HEK293T (cell line): Measurements from ENCODE around the gene ZNRD2.

Experiments
- BHLHE40 ChIP-seq: fragments of 450-650 bp; IDR thresholded peaks from 2 replicates; pipeline ENCODE4 v1.6.1; 2016; ENCODE audit warnings: mild to moderate bottlenecking, moderate library complexity, borderline replicate concordance
- CTBP1 ChIP-seq: fragments of 450-650 bp; IDR thresholded peaks from 2 replicates; pipeline ENCODE4 v1.6.1; 2016; ENCODE audit warnings: borderline replicate concordance
- ELF4 ChIP-seq: fragments of 450-650 bp; IDR thresholded peaks from 2 replicates; pipeline ENCODE4 v1.6.1; 2017; ENCODE audit warnings: antibody characterized with exemption
- FOXA1 ChIP-seq: fragments of 450-650 bp; IDR thresholded peaks from 2 replicates; pipeline ENCODE4 v1.6.1; 2016; ENCODE audit warnings: mild to moderate bottlenecking
- FOXK2 ChIP-seq: fragments of 450-650 bp; IDR thresholded peaks from 2 replicates; pipeline ENCODE4 v1.6.1; 2016; ENCODE audit warnings: mild to moderate bottlenecking
- FOXM1 ChIP-seq: fragments of 450-650 bp; IDR thresholded peaks from 2 replicates; pipeline ENCODE4 v1.6.1; 2017; ENCODE audit warnings: mild to moderate bottlenecking, borderline replicate concordance
- HDGF ChIP-seq: fragments of 450-650 bp; IDR thresholded peaks from 2 replicates; pipeline ENCODE4 v1.6.1; 2017; ENCODE audit warnings: antibody characterized with exemption, borderline replicate concordance
- L3MBTL2 ChIP-seq: fragments of 450-650 bp; conservative IDR thresholded peaks from 2 replicates; pipeline ENCODE4 v1.6.1; 2016; ENCODE audit warnings: mild to moderate bottlenecking
- NFRKB ChIP-seq: fragments of 450-650 bp; IDR thresholded peaks from 2 replicates; pipeline ENCODE4 v1.6.1; 2016; ENCODE audit warnings: mild to moderate bottlenecking, moderate library complexity
- SP1 ChIP-seq: fragments of 450-650 bp; IDR thresholded peaks from 2 replicates; pipeline ENCODE4 v1.6.1; 2017
- SUZ12 ChIP-seq: fragments of 450-650 bp; IDR thresholded peaks from 2 replicates; pipeline ENCODE4 v1.6.1; 2016; ENCODE audit warnings: mild to moderate bottlenecking
- ZNF384 ChIP-seq: fragments of 450-650 bp; IDR thresholded peaks from 2 replicates; pipeline ENCODE4 v1.6.1; 2016
- TF ChIP-seq, protein P1 (sequence below): fragments of 450-650 bp; IDR thresholded peaks from 2 replicates; pipeline ENCODE4 v1.6.1; 2016

DNA sequence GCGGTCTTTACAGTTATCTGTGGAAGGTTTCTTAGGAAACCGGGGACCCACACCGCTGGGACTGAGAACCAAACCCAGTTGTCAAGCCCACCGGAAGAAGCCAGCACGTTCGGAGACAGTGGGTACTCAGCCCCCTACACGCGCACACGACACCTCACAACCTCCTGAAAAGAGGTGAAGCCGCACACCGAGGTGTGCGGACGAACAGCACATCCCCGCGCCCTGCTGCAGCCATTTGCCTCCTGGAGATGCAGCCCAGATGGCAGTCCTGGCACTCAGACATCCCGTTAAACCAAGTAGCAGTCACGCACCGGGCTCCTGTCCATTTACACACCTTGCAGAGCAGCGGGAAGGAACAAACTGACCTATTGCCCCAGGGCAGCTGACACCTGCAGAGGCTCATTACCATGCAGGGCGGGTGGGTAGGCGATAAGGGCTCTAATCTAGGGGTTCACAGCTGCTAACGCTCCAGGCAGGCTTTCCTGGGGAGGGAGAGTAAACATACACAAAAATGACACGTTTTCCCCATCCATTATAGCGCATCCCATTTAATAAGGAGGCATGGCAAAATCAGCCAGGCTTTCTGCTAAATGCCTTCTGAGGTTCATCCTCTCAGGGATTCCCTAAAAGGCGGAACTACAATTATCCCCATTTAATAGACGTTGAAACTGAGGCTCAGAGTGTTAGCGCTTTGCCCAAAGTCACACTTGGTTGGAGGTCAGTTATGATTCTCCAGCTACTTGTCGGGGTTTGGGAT is 4.7 kb downstream of the ZNRD2 start:
- no peak for TF ChIP-seq FOXM1
- no peak for TF ChIP-seq SP1
- TF ChIP-seq SUZ12: no peak
- TF ChIP-seq BHLHE40: no peak
- TF ChIP-seq, protein P1, sequence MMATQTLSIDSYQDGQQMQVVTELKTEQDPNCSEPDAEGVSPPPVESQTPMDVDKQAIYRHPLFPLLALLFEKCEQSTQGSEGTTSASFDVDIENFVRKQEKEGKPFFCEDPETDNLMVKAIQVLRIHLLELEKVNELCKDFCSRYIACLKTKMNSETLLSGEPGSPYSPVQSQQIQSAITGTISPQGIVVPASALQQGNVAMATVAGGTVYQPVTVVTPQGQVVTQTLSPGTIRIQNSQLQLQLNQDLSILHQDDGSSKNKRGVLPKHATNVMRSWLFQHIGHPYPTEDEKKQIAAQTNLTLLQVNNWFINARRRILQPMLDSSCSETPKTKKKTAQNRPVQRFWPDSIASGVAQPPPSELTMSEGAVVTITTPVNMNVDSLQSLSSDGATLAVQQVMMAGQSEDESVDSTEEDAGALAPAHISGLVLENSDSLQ: no peak
- TF ChIP-seq HDGF: no peak
- no peak for TF ChIP-seq FOXK2
- no peak for TF ChIP-seq FOXA1
- no peak for TF ChIP-seq CTBP1
- no peak for TF ChIP-seq NFRKB
- TF ChIP-seq ZNF384: no peak
- no peak for TF ChIP-seq ELF4
- TF ChIP-seq L3MBTL2: no peak
